NCI-H2171 (cell line): ENCODE measurements around the gene AHCYL2.

ENCODE experiments used
- DNase-seq: peaks from one replicate; lab custom pipeline; 2025; lab: John Stamatoyannopoulos, UW

AHCYL2 gene

GRCh38 chr7:129224251-129225205 is at the start of gene AHCYL2:
Gene AHCYL2 (plus strand): TSS chr7:129225030.
- DNase-seq, result peak; percentile 96

GRCh38 chr7:129176916-129177710 is 47.7 kb upstream of the AHCYL2 start:
- no peak for DNase-seq

- no peak for DNase-seq
Measured at GRCh38 chr7:129184981-129185670, 39.7 kb upstream of the AHCYL2 start.

- DNase-seq, result no peak
Measured at GRCh38 chr7:129186749-129187260, 38.0 kb upstream of the AHCYL2 start.

- no peak for DNase-seq
Measured at GRCh38 chr7:129187681-129188371, 37.0 kb upstream of the AHCYL2 start.

- no peak for DNase-seq
Measured at GRCh38 chr7:129188372-129188891, 36.4 kb upstream of the AHCYL2 start, which contains the start of gene SMO. Gene SMO (plus strand): TSS chr7:129188633. CDS start chr7:129189152, 519 bp downstream.

GRCh38 chr7:129188892-129189660 is 35.8 kb upstream of the AHCYL2 start:
- no peak for DNase-seq

GRCh38 chr7:129189661-129190310 is 35.0 kb upstream of the AHCYL2 start:
- no peak for DNase-seq

GRCh38 chr7:129191272-129191671 is 33.6 kb upstream of the AHCYL2 start:
- no peak for DNase-seq

- no peak for DNase-seq
Measured at GRCh38 chr7:129193892-129194291, 30.9 kb upstream of the AHCYL2 start.

GRCh38 chr7:129197771-129198170 is 27.1 kb upstream of the AHCYL2 start:
- no peak for DNase-seq

- no peak for DNase-seq
Measured at GRCh38 chr7:129199406-129199805, 25.4 kb upstream of the AHCYL2 start.

GRCh38 chr7:129202058-129202777 is 22.6 kb upstream of the AHCYL2 start:
- no peak for DNase-seq

GRCh38 chr7:129203050-129203741 is 21.6 kb upstream of the AHCYL2 start:
- no peak for DNase-seq

GRCh38 chr7:129205126-129205818 is 19.6 kb upstream of the AHCYL2 start:
- no peak for DNase-seq

GRCh38 chr7:129205987-129206785 is 18.6 kb upstream of the AHCYL2 start:
- DNase-seq, result no peak

- DNase-seq, result no peak
Measured at GRCh38 chr7:129208667-129209066, 16.2 kb upstream of the AHCYL2 start.
